ENCODE results near the gene CDC42BPG. TPM values are rescaled to one million over a fixed set of nuclear protein-coding genes. Genes with fewer than 3 reads are reported as not detected.
A peak's percentile ranks its signal among the peaks of the same experiment; 100 is the strongest.

CDC42BPG gene
- total RNA-seq, 1 experiment from 2014 or later = 21.6 TPM

DNA sequence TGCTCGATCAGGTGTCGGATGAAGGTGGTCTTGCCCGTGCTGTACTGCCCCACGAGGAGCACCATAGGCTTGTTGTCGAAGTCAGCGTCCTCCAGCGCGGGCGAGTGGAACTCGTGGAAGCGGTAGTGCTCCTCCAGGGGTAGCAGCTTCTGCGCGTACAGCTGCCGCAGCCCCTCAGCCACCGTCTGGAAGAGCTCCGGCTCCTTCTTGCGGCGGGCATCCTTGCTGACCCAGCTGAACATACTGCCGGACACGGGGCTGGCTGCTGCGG lies 33.7 kb upstream of the CDC42BPG start (continued):
- TF ChIP-seq, protein P1, sequence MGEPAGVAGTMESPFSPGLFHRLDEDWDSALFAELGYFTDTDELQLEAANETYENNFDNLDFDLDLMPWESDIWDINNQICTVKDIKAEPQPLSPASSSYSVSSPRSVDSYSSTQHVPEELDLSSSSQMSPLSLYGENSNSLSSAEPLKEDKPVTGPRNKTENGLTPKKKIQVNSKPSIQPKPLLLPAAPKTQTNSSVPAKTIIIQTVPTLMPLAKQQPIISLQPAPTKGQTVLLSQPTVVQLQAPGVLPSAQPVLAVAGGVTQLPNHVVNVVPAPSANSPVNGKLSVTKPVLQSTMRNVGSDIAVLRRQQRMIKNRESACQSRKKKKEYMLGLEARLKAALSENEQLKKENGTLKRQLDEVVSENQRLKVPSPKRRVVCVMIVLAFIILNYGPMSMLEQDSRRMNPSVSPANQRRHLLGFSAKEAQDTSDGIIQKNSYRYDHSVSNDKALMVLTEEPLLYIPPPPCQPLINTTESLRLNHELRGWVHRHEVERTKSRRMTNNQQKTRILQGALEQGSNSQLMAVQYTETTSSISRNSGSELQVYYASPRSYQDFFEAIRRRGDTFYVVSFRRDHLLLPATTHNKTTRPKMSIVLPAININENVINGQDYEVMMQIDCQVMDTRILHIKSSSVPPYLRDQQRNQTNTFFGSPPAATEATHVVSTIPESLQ (CRISPR knock-in tag; IDR thresholded peaks at IDR 0.05) = no peak

DNA sequence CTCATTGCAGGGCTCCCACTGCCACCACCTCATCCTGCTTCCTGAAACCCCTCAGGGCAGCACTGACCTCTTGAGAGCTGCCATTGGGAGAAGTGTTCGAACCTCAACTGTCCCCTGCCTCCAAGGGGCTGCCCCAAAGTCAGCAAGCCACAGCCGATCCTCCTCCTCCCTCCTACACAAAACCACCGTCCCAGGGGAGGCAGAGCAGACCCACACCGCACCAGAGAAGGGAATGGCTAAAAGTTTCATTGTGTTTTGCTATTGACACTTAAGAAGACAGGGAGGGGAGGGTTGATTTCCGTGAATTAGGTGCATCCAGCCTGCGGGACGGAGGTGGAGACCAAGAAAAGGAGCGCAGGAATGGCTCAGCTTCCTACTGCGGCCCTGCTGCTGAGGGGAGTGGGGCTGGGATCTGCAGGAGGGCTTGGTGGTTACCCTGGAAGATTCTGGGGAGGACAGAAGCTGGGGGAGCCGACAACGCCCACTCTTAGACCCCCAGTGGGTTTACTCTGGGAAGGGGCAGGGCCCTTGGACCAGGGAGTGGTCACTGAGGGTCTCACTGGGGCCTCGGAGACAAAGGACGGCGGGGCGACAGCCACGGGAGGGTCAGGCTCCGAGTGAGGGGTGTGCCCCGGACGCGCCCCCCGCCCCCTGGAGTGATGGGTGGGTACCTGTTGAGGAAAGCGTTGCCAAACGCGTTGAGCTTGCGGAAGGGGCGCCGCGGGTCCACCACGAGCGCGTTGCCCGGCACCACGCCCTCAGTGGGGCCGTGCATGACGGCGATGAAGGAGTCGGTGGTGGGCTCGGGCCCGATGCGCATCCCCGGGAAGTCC lies 33.2 kb upstream of the CDC42BPG start:
- ChIA-PET POLR2A (interaction anchor here (0.6 to 2.4 kb wide), 4 partner anchors 27 to 317 kb away, joined by 3 to 6 read pairs (median 3); no protein-coding TSS in a partner anchor), CTCF (interaction anchor here (0.6 to 22.9 kb wide), 15 partner anchors 9 to 311 kb away, joined by 3 to 372 read pairs (median 4); partner anchors contain the start of genes BATF2, CDC42BPG and ZNHIT2)
- H3K4me3 Mint-ChIP-seq = peak overlapping the region; percentile 77
- H3K36me3 Mint-ChIP-seq = no peaks in the 10 kb centered on the region; the same call in 1 of the 2 replicates
- TF ChIP-seq, protein P2, sequence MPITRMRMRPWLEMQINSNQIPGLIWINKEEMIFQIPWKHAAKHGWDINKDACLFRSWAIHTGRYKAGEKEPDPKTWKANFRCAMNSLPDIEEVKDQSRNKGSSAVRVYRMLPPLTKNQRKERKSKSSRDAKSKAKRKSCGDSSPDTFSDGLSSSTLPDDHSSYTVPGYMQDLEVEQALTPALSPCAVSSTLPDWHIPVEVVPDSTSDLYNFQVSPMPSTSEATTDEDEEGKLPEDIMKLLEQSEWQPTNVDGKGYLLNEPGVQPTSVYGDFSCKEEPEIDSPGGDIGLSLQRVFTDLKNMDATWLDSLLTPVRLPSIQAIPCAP (CRISPR knock-in tag; IDR thresholded peaks at IDR 0.05) = no peak
- 0 out of 2 replicates have a peak, but pooled peaks have one; percentile 18 for TF ChIP-seq MYBL2 (CRISPR knock-in tag; IDR thresholded peaks at IDR 0.05)
- DNase-seq (ENCODE audit: low spot score) = no peak
- H3K9me3 Mint-ChIP-seq = no peaks in the 10 kb centered on the region
- peaks cover 20% of the 10 kb centered on the region for H3K4me1 Mint-ChIP-seq
- no peak overlapping the region for H3K27ac Mint-ChIP-seq
- ATAC-seq = no peak; the same call in 1 of the 2 replicates
- H3K27me3 Mint-ChIP-seq (ENCODE audit: low read depth) = peaks cover 7% of the 10 kb centered on the region

DNA sequence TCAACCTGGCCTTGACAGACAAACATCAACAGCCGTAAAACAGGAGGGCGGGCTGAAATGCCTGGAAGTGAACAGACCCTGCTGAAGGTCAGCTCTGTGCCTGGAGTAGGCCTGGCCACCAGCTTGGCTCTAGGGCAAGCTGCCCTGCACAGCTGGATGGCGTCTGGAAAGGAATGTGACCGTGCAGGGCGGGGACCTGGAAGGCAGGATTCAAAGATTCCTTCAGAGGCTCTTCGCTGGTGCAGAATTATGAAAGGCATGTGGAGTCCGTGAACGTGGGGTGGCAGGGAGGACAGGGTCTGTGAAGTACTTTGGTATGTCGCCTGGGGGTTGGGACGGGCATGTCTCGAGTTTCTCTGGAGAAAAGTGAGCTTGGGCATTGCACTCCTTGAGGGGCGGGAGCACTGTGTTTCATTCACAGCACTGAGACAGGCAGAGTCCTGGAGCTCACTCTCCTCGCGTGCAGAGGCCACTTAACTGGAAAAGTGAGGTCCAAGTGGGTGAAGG lies 32.4 kb upstream of the CDC42BPG start:
- Mint-ChIP-seq H3K27ac (no peak overlapping the region), H3K4me1 (peaks cover 20% of the 10 kb centered on the region), H3K27me3 (ENCODE audit: low read depth) (peaks cover 7% of the 10 kb centered on the region), H3K36me3 (no peaks in the 10 kb centered on the region; the same call in 1 of the 2 replicates), H3K4me3 (peak overlapping the region; percentile 77), H3K9me3 (no peaks in the 10 kb centered on the region)
- ATAC-seq (no peak), DNase-seq (ENCODE audit: low spot score) (no peak)
- POLR2A ChIA-PET = interaction anchor here (1.0 to 2.4 kb wide), 2 partner anchors 26 to 28 kb away, joined by 3 to 6 read pairs; no protein-coding TSS in a partner anchor
- CTCF ChIA-PET = interaction anchor here (0.6 to 22.9 kb wide), 11 partner anchors 9 to 310 kb away, joined by 3 to 372 read pairs (median 4); partner anchors contain the start of genes BATF2, CDC42BPG and ZNHIT2
- TF ChIP-seq ZNF423 (CRISPR knock-in tag; IDR thresholded peaks at IDR 0.05) (no peak), OVOL2 (CRISPR knock-in tag; IDR thresholded peaks at IDR 0.05; ENCODE audit: borderline replicate concordance) (no peak), CREM (CRISPR knock-in tag; IDR thresholded peaks at IDR 0.05) (no peak), SMAD4 (CRISPR knock-in tag; IDR thresholded peaks at IDR 0.05) (no peak), JAZF1 (CRISPR knock-in tag; IDR thresholded peaks at IDR 0.05) (no peak), TEAD4 (CRISPR knock-in tag; IDR thresholded peaks at IDR 0.05) (no peak), NR3C1 (CRISPR knock-in tag; conservative IDR thresholded peaks at IDR 0.05; ENCODE audit: low read depth) (no peak), ZNF416 (CRISPR knock-in tag; IDR thresholded peaks at IDR 0.05) (no peak), JUN (CRISPR knock-in tag; IDR thresholded peaks at IDR 0.05) (no peak), TP53 (CRISPR knock-in tag; IDR thresholded peaks at IDR 0.05) (no peak)
- TF ChIP-seq, protein P3, sequence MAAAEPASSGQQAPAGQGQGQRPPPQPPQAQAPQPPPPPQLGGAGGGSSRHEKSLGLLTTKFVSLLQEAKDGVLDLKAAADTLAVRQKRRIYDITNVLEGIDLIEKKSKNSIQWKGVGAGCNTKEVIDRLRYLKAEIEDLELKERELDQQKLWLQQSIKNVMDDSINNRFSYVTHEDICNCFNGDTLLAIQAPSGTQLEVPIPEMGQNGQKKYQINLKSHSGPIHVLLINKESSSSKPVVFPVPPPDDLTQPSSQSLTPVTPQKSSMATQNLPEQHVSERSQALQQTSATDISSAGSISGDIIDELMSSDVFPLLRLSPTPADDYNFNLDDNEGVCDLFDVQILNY (CRISPR knock-in tag; IDR thresholded peaks at IDR 0.05) = no peak
- TF ChIP-seq, protein P4, sequence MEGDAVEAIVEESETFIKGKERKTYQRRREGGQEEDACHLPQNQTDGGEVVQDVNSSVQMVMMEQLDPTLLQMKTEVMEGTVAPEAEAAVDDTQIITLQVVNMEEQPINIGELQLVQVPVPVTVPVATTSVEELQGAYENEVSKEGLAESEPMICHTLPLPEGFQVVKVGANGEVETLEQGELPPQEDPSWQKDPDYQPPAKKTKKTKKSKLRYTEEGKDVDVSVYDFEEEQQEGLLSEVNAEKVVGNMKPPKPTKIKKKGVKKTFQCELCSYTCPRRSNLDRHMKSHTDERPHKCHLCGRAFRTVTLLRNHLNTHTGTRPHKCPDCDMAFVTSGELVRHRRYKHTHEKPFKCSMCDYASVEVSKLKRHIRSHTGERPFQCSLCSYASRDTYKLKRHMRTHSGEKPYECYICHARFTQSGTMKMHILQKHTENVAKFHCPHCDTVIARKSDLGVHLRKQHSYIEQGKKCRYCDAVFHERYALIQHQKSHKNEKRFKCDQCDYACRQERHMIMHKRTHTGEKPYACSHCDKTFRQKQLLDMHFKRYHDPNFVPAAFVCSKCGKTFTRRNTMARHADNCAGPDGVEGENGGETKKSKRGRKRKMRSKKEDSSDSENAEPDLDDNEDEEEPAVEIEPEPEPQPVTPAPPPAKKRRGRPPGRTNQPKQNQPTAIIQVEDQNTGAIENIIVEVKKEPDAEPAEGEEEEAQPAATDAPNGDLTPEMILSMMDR (IDR thresholded peaks at IDR 0.05) = no peak
- TF ChIP-seq, protein P2 (CRISPR knock-in tag; IDR thresholded peaks at IDR 0.05) = no peak
- TF ChIP-seq, protein P5, sequence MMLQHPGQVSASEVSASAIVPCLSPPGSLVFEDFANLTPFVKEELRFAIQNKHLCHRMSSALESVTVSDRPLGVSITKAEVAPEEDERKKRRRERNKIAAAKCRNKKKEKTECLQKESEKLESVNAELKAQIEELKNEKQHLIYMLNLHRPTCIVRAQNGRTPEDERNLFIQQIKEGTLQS (CRISPR knock-in tag; conservative IDR thresholded peaks at IDR 0.05) = no peak
- TF ChIP-seq, protein P6, sequence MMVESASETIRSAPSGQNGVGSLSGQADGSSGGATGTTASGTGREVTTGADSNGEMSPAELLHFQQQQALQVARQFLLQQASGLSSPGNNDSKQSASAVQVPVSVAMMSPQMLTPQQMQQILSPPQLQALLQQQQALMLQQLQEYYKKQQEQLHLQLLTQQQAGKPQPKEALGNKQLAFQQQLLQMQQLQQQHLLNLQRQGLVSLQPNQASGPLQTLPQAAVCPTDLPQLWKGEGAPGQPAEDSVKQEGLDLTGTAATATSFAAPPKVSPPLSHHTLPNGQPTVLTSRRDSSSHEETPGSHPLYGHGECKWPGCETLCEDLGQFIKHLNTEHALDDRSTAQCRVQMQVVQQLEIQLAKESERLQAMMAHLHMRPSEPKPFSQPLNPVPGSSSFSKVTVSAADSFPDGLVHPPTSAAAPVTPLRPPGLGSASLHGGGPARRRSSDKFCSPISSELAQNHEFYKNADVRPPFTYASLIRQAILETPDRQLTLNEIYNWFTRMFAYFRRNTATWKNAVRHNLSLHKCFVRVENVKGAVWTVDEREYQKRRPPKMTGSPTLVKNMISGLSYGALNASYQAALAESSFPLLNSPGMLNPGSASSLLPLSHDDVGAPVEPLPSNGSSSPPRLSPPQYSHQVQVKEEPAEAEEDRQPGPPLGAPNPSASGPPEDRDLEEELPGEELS (CRISPR knock-in tag; IDR thresholded peaks at IDR 0.05) = no peak
- TF ChIP-seq, protein P7, sequence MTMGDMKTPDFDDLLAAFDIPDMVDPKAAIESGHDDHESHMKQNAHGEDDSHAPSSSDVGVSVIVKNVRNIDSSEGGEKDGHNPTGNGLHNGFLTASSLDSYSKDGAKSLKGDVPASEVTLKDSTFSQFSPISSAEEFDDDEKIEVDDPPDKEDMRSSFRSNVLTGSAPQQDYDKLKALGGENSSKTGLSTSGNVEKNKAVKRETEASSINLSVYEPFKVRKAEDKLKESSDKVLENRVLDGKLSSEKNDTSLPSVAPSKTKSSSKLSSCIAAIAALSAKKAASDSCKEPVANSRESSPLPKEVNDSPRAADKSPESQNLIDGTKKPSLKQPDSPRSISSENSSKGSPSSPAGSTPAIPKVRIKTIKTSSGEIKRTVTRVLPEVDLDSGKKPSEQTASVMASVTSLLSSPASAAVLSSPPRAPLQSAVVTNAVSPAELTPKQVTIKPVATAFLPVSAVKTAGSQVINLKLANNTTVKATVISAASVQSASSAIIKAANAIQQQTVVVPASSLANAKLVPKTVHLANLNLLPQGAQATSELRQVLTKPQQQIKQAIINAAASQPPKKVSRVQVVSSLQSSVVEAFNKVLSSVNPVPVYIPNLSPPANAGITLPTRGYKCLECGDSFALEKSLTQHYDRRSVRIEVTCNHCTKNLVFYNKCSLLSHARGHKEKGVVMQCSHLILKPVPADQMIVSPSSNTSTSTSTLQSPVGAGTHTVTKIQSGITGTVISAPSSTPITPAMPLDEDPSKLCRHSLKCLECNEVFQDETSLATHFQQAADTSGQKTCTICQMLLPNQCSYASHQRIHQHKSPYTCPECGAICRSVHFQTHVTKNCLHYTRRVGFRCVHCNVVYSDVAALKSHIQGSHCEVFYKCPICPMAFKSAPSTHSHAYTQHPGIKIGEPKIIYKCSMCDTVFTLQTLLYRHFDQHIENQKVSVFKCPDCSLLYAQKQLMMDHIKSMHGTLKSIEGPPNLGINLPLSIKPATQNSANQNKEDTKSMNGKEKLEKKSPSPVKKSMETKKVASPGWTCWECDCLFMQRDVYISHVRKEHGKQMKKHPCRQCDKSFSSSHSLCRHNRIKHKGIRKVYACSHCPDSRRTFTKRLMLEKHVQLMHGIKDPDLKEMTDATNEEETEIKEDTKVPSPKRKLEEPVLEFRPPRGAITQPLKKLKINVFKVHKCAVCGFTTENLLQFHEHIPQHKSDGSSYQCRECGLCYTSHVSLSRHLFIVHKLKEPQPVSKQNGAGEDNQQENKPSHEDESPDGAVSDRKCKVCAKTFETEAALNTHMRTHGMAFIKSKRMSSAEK (CRISPR knock-in tag; IDR thresholded peaks at IDR 0.05; ENCODE audit: borderline replicate concordance) = no peak
